ENCODE measurements around the gene CERKL. TPM values are rescaled to one million over a fixed set of nuclear protein-coding genes. Genes with fewer than 3 reads are reported as not detected.
A peak's percentile ranks its signal among the peaks of the same experiment; 100 is the strongest.

The CERKL gene
- total RNA-seq, 2 donors from 2014 or later = not detected

GRCh38 chr2:181682026-181682789, 25.3 kb upstream of the CERKL start:
- ATAC-seq (no peak), DNase-seq (ENCODE audit: low spot score) (no peak)
- Mint-ChIP-seq H3K27ac (no peak overlapping the region), H3K4me1 (ENCODE audit: low read depth in 2 of 2) (peaks cover 28 to 36% of the 10 kb centered on the region in 2 donors), H3K4me3 (peak overlapping the region; percentile 66), H3K36me3 (peaks cover 19% of the 10 kb centered on the region), H3K9me3 (peaks cover 4% of the 10 kb centered on the region), H3K27me3 (peaks cover 57 to 89% of the 10 kb centered on the region in 2 donors)

- Mint-ChIP-seq H3K4me1 (ENCODE audit: low read depth in 2 of 2) (peaks cover 28 to 36% of the 10 kb centered on the region in 2 donors), H3K27ac (no peak overlapping the region), H3K9me3 (peaks cover 4% of the 10 kb centered on the region), H3K4me3 (peak overlapping the region; percentile 26), H3K27me3 (peaks cover 58 to 89% of the 10 kb centered on the region in 2 donors), H3K36me3 (peaks cover 19% of the 10 kb centered on the region)
- ATAC-seq = no peak
- no peak for DNase-seq (ENCODE audit: low spot score)
Observed at GRCh38 chr2:181680937-181681811, 24.3 kb upstream of the CERKL start.

GRCh38 chr2:181680055-181680936, 23.4 kb upstream of the CERKL start, which contains the start of gene NEUROD1:
Gene NEUROD1 (minus strand): TSS chr2:181680517. CDS start chr2:181678860, 1,657 bp downstream.
- peaks cover 55 to 86% of the 10 kb centered on the region in 2 donors for H3K27me3 Mint-ChIP-seq
- peaks cover 28 to 36% of the 10 kb centered on the region in 2 donors for H3K4me1 Mint-ChIP-seq (ENCODE audit: low read depth in 2 of 2)
- H3K4me3 Mint-ChIP-seq = peak within 1 kb of the TSS; percentile 26
- no peak within 1 kb of the TSS for H3K27ac Mint-ChIP-seq
- H3K36me3 Mint-ChIP-seq = peaks cover 19% of the 10 kb centered on the region
- DNase-seq (ENCODE audit: low spot score) (no peak), ATAC-seq (no peak)
- peaks cover 4% of the 10 kb centered on the region for H3K9me3 Mint-ChIP-seq

- Mint-ChIP-seq H3K36me3 (peaks cover 13% of the 10 kb centered on the region), H3K9me3 (peaks cover 4% of the 10 kb centered on the region), H3K4me1 (ENCODE audit: low read depth in 2 of 2) (peaks cover 22 to 32% of the 10 kb centered on the region in 2 donors), H3K27ac (no peak overlapping the region), H3K4me3 (no peak overlapping the region), H3K27me3 (peaks cover 52 to 86% of the 10 kb centered on the region in 2 donors)
- ATAC-seq = no peak
- no peak for DNase-seq (ENCODE audit: low spot score)
Observed at GRCh38 chr2:181679544-181679979, 22.7 kb upstream of the CERKL start.

GRCh38 chr2:181678861-181679543, 22.1 kb upstream of the CERKL start:
- peaks cover 4% of the 10 kb centered on the region for H3K9me3 Mint-ChIP-seq
- peaks cover 22 to 32% of the 10 kb centered on the region in 2 donors for H3K4me1 Mint-ChIP-seq (ENCODE audit: low read depth in 2 of 2)
- H3K27ac Mint-ChIP-seq = peak overlapping the region; percentile 53 to 79
- DNase-seq (ENCODE audit: low spot score) (no peak), ATAC-seq (no peak)
- H3K4me3 Mint-ChIP-seq = no peak overlapping the region
- peaks cover 52 to 88% of the 10 kb centered on the region in 2 donors for H3K27me3 Mint-ChIP-seq
- peaks cover 13% of the 10 kb centered on the region for H3K36me3 Mint-ChIP-seq

- Mint-ChIP-seq H3K36me3 (peaks cover 13% of the 10 kb centered on the region), H3K27ac (peak overlapping the region; percentile 53 to 79), H3K27me3 (peaks cover 48 to 89% of the 10 kb centered on the region in 2 donors), H3K4me1 (ENCODE audit: low read depth in 2 of 2) (peaks cover 22 to 32% of the 10 kb centered on the region in 2 donors), H3K9me3 (peaks cover 4% of the 10 kb centered on the region), H3K4me3 (peak overlapping the region; percentile 54)
- ATAC-seq (peak; percentile 66 to 78), DNase-seq (ENCODE audit: low spot score) (peak; percentile 62)
Observed at GRCh38 chr2:181677912-181678586, 21.1 kb upstream of the CERKL start.

GRCh38 chr2:181675254-181675653, 18.3 kb upstream of the CERKL start:
- H3K27me3 Mint-ChIP-seq = peaks cover 37 to 70% of the 10 kb centered on the region in 2 donors
- H3K4me3 Mint-ChIP-seq = no peak overlapping the region
- no peak for DNase-seq (ENCODE audit: low spot score)
- H3K9me3 Mint-ChIP-seq = peaks cover 4% of the 10 kb centered on the region
- H3K27ac Mint-ChIP-seq = no peak overlapping the region
- peaks cover 18 to 22% of the 10 kb centered on the region in 2 donors for H3K4me1 Mint-ChIP-seq (ENCODE audit: low read depth in 2 of 2)
- ATAC-seq = no peak
- peaks cover 13% of the 10 kb centered on the region for H3K36me3 Mint-ChIP-seq

- Mint-ChIP-seq H3K9me3 (peaks cover 4% of the 10 kb centered on the region), H3K27ac (no peak overlapping the region), H3K27me3 (peaks cover 35 to 66% of the 10 kb centered on the region in 2 donors), H3K36me3 (peaks cover 13% of the 10 kb centered on the region), H3K4me1 (ENCODE audit: low read depth in 2 of 2) (peaks cover 18 to 21% of the 10 kb centered on the region in 2 donors), H3K4me3 (no peak overlapping the region)
- DNase-seq (ENCODE audit: low spot score) (no peak), ATAC-seq (no peak)
Observed at GRCh38 chr2:181674461-181674860, 17.6 kb upstream of the CERKL start.

GRCh38 chr2:181673173-181673572, 16.3 kb upstream of the CERKL start:
- H3K4me1 Mint-ChIP-seq (ENCODE audit: low read depth in 2 of 2) = peaks cover 13% of the 10 kb centered on the region in 2 donors
- peaks cover 36 to 66% of the 10 kb centered on the region in 2 donors for H3K27me3 Mint-ChIP-seq
- peaks cover 4% of the 10 kb centered on the region for H3K9me3 Mint-ChIP-seq
- H3K36me3 Mint-ChIP-seq = peaks cover 5% of the 10 kb centered on the region
- ATAC-seq = no peak
- no peak for DNase-seq (ENCODE audit: low spot score)
- no peak overlapping the region for H3K4me3 Mint-ChIP-seq
- H3K27ac Mint-ChIP-seq = no peak overlapping the region

GRCh38 chr2:181672255-181673008, 15.5 kb upstream of the CERKL start:
- no peaks in the 10 kb centered on the region for H3K36me3 Mint-ChIP-seq
- DNase-seq (ENCODE audit: low spot score) = no peak
- peaks cover 8% of the 10 kb centered on the region in 2 donors for H3K4me1 Mint-ChIP-seq (ENCODE audit: low read depth in 2 of 2)
- H3K27ac Mint-ChIP-seq = no peak overlapping the region
- no peaks in the 10 kb centered on the region for H3K9me3 Mint-ChIP-seq
- peak in 1 of 2 donors; percentile 58 for ATAC-seq
- H3K4me3 Mint-ChIP-seq = no peak overlapping the region
- peaks cover 33 to 66% of the 10 kb centered on the region in 2 donors for H3K27me3 Mint-ChIP-seq

GRCh38 chr2:181670632-181671031, 13.7 kb upstream of the CERKL start:
- H3K9me3 Mint-ChIP-seq = no peaks in the 10 kb centered on the region
- H3K36me3 Mint-ChIP-seq = peaks cover under 1% of the 10 kb centered on the region
- no peak overlapping the region for H3K27ac Mint-ChIP-seq
- no peak for ATAC-seq
- peaks cover 8% of the 10 kb centered on the region in 2 donors for H3K4me1 Mint-ChIP-seq (ENCODE audit: low read depth in 2 of 2)
- peaks cover 30 to 53% of the 10 kb centered on the region in 2 donors for H3K27me3 Mint-ChIP-seq
- no peak overlapping the region for H3K4me3 Mint-ChIP-seq
- DNase-seq (ENCODE audit: low spot score) = no peak

Data from natural killer cell treated with Interleukin-12 subunit alpha and Interleukin-12 subunit beta and Interleukin-15 and Interleukin-18, amount 100 ng/mL, for 72 hours (primary cell).